HG03025 (cell line): ENCODE results near the gene DCBLD1.

Source experiments
- ATAC-seq: cut with Tn5 transposase; IDR thresholded peaks from one replicate; pipeline ENCODE4 v1.9.1; 2021; ENCODE audit warnings: mild to moderate bottlenecking, moderate library complexity; ENCODE audit not compliant: unreplicated experiment, low FRiP score

Gene DCBLD1

GRCh38 chr6:117520603-117521395 lies 38.3 kb downstream of the DCBLD1 start:
- no peak for ATAC-seq

GRCh38 chr6:117521791-117522502 lies 39.5 kb downstream of the DCBLD1 start:
- ATAC-seq = no peak

- ATAC-seq = no peak
Observed at GRCh38 chr6:117525607-117526006, 43.1 kb downstream of the DCBLD1 start.

GRCh38 chr6:117530467-117531242 lies 48.2 kb downstream of the DCBLD1 start:
- ATAC-seq = no peak

GRCh38 chr6:117531346-117531745 lies 48.9 kb downstream of the DCBLD1 start:
- no peak for ATAC-seq

- ATAC-seq = no peak
Observed at GRCh38 chr6:117531809-117532725, 49.6 kb downstream of the DCBLD1 start.

GRCh38 chr6:117533775-117534174 lies 51.3 kb downstream of the DCBLD1 start:
- no peak for ATAC-seq

- ATAC-seq = no peak
Observed at GRCh38 chr6:117534974-117535373, 52.5 kb downstream of the DCBLD1 start.

- no peak for ATAC-seq
Observed at GRCh38 chr6:117536317-117536716, 53.8 kb downstream of the DCBLD1 start.

GRCh38 chr6:117538615-117539014 lies 56.1 kb downstream of the DCBLD1 start:
- no peak for ATAC-seq

- no peak for ATAC-seq
Observed at GRCh38 chr6:117540670-117541069, 58.2 kb downstream of the DCBLD1 start.

GRCh38 chr6:117542493-117542892 lies 60.0 kb downstream of the DCBLD1 start:
- no peak for ATAC-seq

GRCh38 chr6:117544716-117545115 lies 62.2 kb downstream of the DCBLD1 start:
- ATAC-seq = no peak

- ATAC-seq = no peak
Observed at GRCh38 chr6:117545161-117545595, 62.7 kb downstream of the DCBLD1 start.

GRCh38 chr6:117546674-117547073 lies 64.2 kb downstream of the DCBLD1 start:
- no peak for ATAC-seq

GRCh38 chr6:117547688-117548621 lies 65.5 kb downstream of the DCBLD1 start:
- ATAC-seq = peak; percentile 50

GRCh38 chr6:117548797-117549301 lies 66.4 kb downstream of the DCBLD1 start:
- no peak for ATAC-seq

GRCh38 chr6:117549611-117550010 lies 67.1 kb downstream of the DCBLD1 start:
- ATAC-seq = no peak
